Measurements from ENCODE around the gene JSRP1.

GRCh38 chr19:2230033-2230531 is 26.1 kb downstream of the JSRP1 start:
- TF ChIP-seq CTCF (IDR thresholded peaks at IDR 0.05) (no peak), POLR2A (IDR thresholded peaks at IDR 0.05) (no peak)
